A549 (cell line): ENCODE results near the gene NT5C3A.

ENCODE experiments used
- CTCF ChIP-seq: fragments of >200 bp; sonication (Bioruptor Twin); formaldehyde crosslinking; IDR thresholded peaks from 3 replicates; pipeline ENCODE4 v1.5.1; 2016
- ESRRA ChIP-seq: fragments of 150-350 bp; IDR thresholded peaks from 2 replicates; pipeline ENCODE4 v1.6.1; 2014; ENCODE audit warnings: mild to moderate bottlenecking, low read length, borderline replicate concordance
- JUNB ChIP-seq: fragments of >200 bp; sonication (Bioruptor Twin); formaldehyde crosslinking; IDR thresholded peaks from 2 replicates; pipeline ENCODE4 v1.6.1; 2016
- MAX ChIP-seq: IDR thresholded peaks from 2 replicates; pipeline ENCODE4 v1.6.1; 2012
- NFE2L2 ChIP-seq: fragments of 150-350 bp; conservative IDR thresholded peaks from 2 replicates; pipeline ENCODE4 v1.6.1; 2014; ENCODE audit warnings: low read length
- PBX3 ChIP-seq: IDR thresholded peaks from 2 replicates; pipeline ENCODE4 v1.6.1; 2012
- POLR2A ChIP-seq: IDR thresholded peaks from 2 replicates; pipeline ENCODE4 v1.6.1; 2012; ENCODE audit warnings: mild to moderate bottlenecking, low read length
- RAD21 ChIP-seq, 2 experiments: fragments of >200 bp in 1 of 2; sonication (Bioruptor Twin) in 1 of 2; formaldehyde crosslinking in 1 of 2; IDR thresholded peaks in 1 of 2; conservative IDR thresholded peaks in 1 of 2; 2 replicates in 1 of 2; 3 replicates in 1 of 2; pipeline ENCODE4 v1.6.1; 2012 to 2018; ENCODE audit warnings: inconsistent platforms in 1 of 2
- RCOR1 ChIP-seq: fragments of 150-350 bp; IDR thresholded peaks from 2 replicates; pipeline ENCODE4 v1.6.1; 2014; ENCODE audit warnings: antibody characterized with exemption, low read length, low read depth
- REST ChIP-seq: fragments of 200-600 bp; sonication (generic); IDR thresholded peaks from 2 replicates; pipeline ENCODE4 v1.6.1; 2016; ENCODE audit warnings: antibody characterized with exemption, mild to moderate bottlenecking, moderate library complexity
- RNF2 ChIP-seq: fragments of 200-600 bp; sonication (generic); IDR thresholded peaks from 2 replicates; pipeline ENCODE4 v1.6.1; 2016; ENCODE audit warnings: low read depth, mild to moderate bottlenecking, antibody characterized with exemption, moderate library complexity, borderline replicate concordance

GRCh38 chr7:33099154-33099940 lies 36.8 kb upstream of the NT5C3A start:
- TF ChIP-seq POLR2A (no peak), NFE2L2 (no peak), CTCF (no peak), MAX (no peak), JUNB (no peak), RAD21 (conservative IDR thresholded peaks at IDR 0.05 in 1 of 2, IDR thresholded peaks at IDR 0.05 in 1 of 2) (no peak), RCOR1 (no peak), REST (no peak), PBX3 (no peak), ESRRA (no peak), RNF2 (no peak)
